ENCODE measurements around the gene INO80.

GRCh38 chr15:41150279-41150678 is 34.2 kb upstream of the INO80 start:
- TF ChIP-seq, protein P1, sequence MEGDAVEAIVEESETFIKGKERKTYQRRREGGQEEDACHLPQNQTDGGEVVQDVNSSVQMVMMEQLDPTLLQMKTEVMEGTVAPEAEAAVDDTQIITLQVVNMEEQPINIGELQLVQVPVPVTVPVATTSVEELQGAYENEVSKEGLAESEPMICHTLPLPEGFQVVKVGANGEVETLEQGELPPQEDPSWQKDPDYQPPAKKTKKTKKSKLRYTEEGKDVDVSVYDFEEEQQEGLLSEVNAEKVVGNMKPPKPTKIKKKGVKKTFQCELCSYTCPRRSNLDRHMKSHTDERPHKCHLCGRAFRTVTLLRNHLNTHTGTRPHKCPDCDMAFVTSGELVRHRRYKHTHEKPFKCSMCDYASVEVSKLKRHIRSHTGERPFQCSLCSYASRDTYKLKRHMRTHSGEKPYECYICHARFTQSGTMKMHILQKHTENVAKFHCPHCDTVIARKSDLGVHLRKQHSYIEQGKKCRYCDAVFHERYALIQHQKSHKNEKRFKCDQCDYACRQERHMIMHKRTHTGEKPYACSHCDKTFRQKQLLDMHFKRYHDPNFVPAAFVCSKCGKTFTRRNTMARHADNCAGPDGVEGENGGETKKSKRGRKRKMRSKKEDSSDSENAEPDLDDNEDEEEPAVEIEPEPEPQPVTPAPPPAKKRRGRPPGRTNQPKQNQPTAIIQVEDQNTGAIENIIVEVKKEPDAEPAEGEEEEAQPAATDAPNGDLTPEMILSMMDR (IDR thresholded peaks at IDR 0.05) = no peak
- TF ChIP-seq POLR2A (IDR thresholded peaks at IDR 0.05) = no peak
